Esophagus squamous epithelium (tissue), 5 donors: Measurements from ENCODE around the gene HP1BP3. TPM values are rescaled to one million over a fixed set of nuclear protein-coding genes. Genes with fewer than 3 reads are reported as not detected.

Experiments used
- DNase-seq: peaks from one replicate; lab custom pipeline; 2025; lab: John Stamatoyannopoulos, UW
- H3K27ac ChIP-seq, 4 donors: fragments of 200-600 bp; sonication (generic); one replicate each; pipeline ENCODE4 v1.5.1; 2016 to 2019; ENCODE audit warnings: mild to moderate bottlenecking in 1 of 4
- H3K27me3 ChIP-seq, 4 donors: fragments of 200-600 bp; sonication (generic); 1 replicate in 3 of 4; 2 replicates in 1 of 4; pipeline versions ENCODE4 v1.5.1 to v1.6.0; 2017 to 2021; ENCODE audit warnings: antibody characterized with exemption in 1 of 4
- H3K36me3 ChIP-seq, 3 donors: fragments of 200-600 bp; sonication (generic); one replicate each; pipeline ENCODE4 v1.5.1; 2016 to 2019
- H3K4me1 ChIP-seq, 3 donors: fragments of 200-600 bp; sonication (generic); one replicate each; pipeline ENCODE4 v1.5.1; 2017 to 2019
- H3K4me3 ChIP-seq, 4 donors: fragments of 200-600 bp; sonication (generic); 1 replicate in 3 of 4; 2 replicates in 1 of 4; pipeline ENCODE4 v1.5.1; 2016 to 2019; ENCODE audit warnings: mild to moderate bottlenecking in 2 of 4, moderate library complexity in 1 of 4
- H3K9me3 ChIP-seq, 3 donors: fragments of 200-600 bp; sonication (generic); one replicate each; pipeline ENCODE4 v1.5.1; 2016 to 2019
- POLR2A ChIP-seq, 4 donors: fragments of 450-650 bp; IDR thresholded peaks; one replicate each; pipeline ENCODE4 v1.6.1; 2017; ENCODE audit warnings: antibody characterized with exemption in 4 of 4, mild to moderate bottlenecking in 4 of 4, moderate library complexity in 3 of 4
- WGBS, 2 donors: methylation state at CpG; one replicate each; pipeline ENCODE4 v1.1.5; 2018; 5-methylcytosine and 5-hydroxymethylcytosine counted together
- intact Hi-C: fragments of 100-400 bp; cut with DNase I; formaldehyde crosslinking; loops from one replicate; pipeline ENCODE4 v1.15.0; 2022
- total RNA-seq, 4 donors: library from RNA; depleted of rRNA; stranded (reverse); fragments of >200 nt; gene quantifications; one replicate each; pipeline ENCODE4 v1.1.0, GENCODE V29; 2016
- TF ChIP-seq, protein P1 (sequence below), 6 experiments: fragments of 450-650 bp in 4 of 6; fragments of 200-600 bp in 2 of 6; sonication (generic) in 2 of 6; IDR thresholded peaks; one replicate each; pipeline ENCODE4 v1.5.1; 2016 to 2019; ENCODE audit warnings: antibody characterized with exemption in 6 of 6, mild to moderate bottlenecking in 4 of 6, moderate library complexity in 4 of 6
- donor health status: DM: yes; HTN: yes; CAD: no.

HP1BP3 gene
- total RNA-seq, 4 donors from 2014 or later: 81.4 to 225 (median 140) TPM

DNA sequence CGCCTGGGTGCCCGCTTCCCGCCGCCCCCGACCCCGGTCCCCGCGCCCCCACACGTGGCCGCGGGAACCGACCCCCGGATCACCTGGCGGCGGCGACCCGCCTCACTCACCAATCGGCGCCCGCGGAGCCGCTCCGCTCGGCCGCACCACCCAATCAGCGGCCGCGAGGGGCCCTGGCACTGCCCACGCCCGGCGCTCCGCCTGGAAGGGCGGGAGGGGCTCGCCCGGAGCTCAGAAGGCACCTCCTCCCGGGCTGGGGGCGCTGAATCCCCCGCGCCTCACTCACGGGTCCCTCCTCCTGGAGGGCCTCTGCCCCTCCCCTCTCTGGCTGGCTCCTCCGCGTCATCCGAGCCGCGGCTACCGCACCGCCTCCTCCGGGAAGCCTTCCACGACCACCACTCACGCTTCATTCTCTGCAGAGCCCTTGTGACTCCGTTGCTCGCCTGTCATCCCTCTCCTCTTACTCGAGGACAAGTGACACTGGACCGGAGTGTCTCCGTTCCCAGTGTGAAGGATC lies 55.0 kb downstream of the HP1BP3 start:
- Histone ChIP-seq H3K4me1 (peaks cover 19 to 47% (median 24%) of the 10 kb centered on the region in 3 donors), H3K36me3 (peaks cover 0 to 3% (median 0%) of the 10 kb centered on the region in 3 donors), H3K4me3 (peak overlapping the region; percentile 27 to 71 (median 58)), H3K27ac (peak overlapping the region in 3 of 4 donors; percentile 11 to 80 (median 42)), H3K27me3 (peaks cover 0 to 52% (median 2%) of the 10 kb centered on the region in 4 donors), H3K9me3 (no peaks in the 10 kb centered on the region)
- 0% methylated on average over 5 to 20 of the region's 55 CpGs for WGBS, 2 donors
- intact Hi-C loops: no loop called here
- DNase-seq: no peak
- TF ChIP-seq, protein P1, sequence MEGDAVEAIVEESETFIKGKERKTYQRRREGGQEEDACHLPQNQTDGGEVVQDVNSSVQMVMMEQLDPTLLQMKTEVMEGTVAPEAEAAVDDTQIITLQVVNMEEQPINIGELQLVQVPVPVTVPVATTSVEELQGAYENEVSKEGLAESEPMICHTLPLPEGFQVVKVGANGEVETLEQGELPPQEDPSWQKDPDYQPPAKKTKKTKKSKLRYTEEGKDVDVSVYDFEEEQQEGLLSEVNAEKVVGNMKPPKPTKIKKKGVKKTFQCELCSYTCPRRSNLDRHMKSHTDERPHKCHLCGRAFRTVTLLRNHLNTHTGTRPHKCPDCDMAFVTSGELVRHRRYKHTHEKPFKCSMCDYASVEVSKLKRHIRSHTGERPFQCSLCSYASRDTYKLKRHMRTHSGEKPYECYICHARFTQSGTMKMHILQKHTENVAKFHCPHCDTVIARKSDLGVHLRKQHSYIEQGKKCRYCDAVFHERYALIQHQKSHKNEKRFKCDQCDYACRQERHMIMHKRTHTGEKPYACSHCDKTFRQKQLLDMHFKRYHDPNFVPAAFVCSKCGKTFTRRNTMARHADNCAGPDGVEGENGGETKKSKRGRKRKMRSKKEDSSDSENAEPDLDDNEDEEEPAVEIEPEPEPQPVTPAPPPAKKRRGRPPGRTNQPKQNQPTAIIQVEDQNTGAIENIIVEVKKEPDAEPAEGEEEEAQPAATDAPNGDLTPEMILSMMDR (IDR thresholded peaks at IDR 0.05): no peak
- no peak for TF ChIP-seq POLR2A (IDR thresholded peaks at IDR 0.05)

DNA sequence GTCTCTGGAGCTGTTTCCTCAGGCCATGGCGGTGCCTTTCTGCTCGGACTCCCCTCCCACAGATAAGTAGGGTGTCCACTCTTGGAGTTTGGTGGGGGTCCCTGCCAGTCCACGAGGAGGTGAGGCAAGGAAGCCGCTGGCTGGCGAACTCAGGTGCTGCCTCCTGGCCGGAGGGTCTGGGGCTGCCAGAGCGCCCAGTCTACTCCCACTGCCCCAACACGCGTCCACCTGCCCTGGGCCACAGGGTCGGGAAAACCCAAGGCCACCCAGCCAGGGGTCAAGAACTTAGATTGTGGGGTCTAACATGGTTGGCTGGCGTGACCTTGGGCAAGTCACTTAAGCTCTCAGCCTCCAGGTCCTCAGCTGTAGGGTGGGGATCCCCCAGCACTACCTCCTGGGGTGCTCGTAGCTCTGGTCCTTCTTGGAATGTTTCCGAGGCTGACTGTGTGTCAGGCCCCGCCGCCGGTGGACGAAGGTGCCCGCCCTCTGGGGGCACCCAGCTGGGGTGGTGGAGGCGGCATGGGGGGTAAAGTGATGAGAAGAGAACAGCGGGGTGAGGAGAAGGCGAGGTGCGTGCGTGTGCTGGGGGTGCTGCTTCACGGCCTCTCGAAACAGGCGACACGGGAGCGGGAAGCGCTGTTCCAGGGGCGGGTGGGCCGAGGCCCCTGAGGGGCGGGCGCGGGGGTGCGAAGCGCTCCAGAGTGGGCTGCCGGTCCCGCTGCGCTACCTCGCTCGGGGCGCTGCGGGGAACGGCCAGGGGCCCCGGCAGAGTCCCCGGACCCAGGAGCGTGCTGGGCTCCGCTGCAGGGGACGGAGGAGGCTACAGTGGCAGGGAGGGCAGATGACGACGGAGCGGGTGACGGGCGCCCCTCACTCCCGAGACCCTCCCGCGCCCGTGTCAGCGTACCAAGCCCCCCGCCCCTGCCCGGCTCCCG lies 55.8 kb downstream of the HP1BP3 start:
- TF ChIP-seq POLR2A (IDR thresholded peaks at IDR 0.05): no peak
- TF ChIP-seq, protein P1 (IDR thresholded peaks at IDR 0.05): no peak
- H3K27me3 ChIP-seq: peaks cover 0 to 52% (median 2%) of the 10 kb centered on the region in 4 donors
- H3K36me3 ChIP-seq: no peaks in the 10 kb centered on the region
- peaks cover 19 to 50% (median 24%) of the 10 kb centered on the region in 3 donors for H3K4me1 ChIP-seq
- H3K27ac ChIP-seq: no peak overlapping the region
- 50 to 67% methylated on average over 1 to 3 of the region's 62 CpGs for WGBS, 2 donors
- intact Hi-C loops: no loop called here
- H3K4me3 ChIP-seq: peak overlapping the region; percentile 27 to 71 (median 58)
- no peak for DNase-seq
- no peaks in the 10 kb centered on the region for H3K9me3 ChIP-seq

DNA sequence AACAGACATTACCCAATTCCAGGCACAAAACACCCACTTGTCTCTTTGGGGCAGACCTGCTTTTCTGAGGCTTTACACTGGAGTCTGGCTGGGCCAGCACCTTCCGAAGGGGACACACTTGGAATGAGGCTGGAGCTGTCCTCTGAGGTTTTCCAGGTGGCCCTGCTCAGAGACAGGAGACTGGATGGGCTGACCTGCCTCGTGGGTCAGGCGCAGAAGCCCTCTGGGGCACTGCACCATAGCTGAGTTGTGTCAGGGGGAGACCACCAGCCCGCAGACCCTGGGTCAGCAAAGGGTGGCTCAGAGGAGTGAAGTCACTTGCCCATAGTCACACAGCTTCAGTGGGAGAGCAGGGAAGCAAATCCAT lies 56.4 kb downstream of the HP1BP3 start:
- H3K27me3 ChIP-seq: peaks cover 0 to 52% (median 2%) of the 10 kb centered on the region in 4 donors
- no peak overlapping the region for H3K4me3 ChIP-seq
- H3K27ac ChIP-seq: no peak overlapping the region
- no peaks in the 10 kb centered on the region for H3K9me3 ChIP-seq
- TF ChIP-seq, protein P1 (IDR thresholded peaks at IDR 0.05): no peak
- TF ChIP-seq POLR2A (IDR thresholded peaks at IDR 0.05): no peak
- DNase-seq: no peak
- WGBS, 2 donors: 43% methylated on average over 4 of the region's 4 CpGs; no CpG with 5 or more reads in 1 of the 2 donors
- peaks cover 19 to 50% (median 24%) of the 10 kb centered on the region in 3 donors for H3K4me1 ChIP-seq
- intact Hi-C loops: no loop called here
- no peaks in the 10 kb centered on the region for H3K36me3 ChIP-seq

DNA sequence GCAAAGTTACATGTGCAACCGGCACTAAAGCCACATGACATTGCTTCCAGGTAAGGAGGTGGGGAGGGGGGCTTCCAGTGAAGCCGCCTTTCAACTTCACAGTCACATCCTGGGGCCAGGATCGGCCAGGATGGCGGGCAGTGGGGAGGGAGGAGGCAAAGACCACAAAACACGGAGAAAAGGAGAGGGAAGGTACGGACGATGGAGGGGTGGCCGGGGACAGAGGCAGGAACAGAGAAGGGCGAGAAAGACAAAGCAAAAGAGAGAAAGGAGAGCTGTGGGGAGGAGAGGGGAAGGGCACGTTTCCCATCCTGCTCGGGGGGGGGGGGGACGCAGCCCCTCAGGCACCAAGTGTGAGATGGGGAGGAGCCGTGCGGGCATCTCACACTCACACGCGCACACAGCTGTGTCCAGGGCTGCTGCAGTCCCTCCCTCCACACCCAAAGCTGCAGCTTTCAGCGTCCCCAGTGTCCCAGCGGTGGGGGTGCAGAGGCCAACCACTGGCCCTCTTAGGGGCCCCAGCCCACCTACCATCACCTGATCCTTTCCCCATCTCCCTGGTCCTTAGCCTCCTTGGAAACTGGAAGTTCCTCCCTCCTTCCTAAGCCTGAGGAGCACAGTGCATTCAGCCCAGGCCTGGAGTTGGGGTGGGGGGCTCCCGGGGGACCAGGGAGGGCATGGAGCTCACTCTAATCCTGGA lies 57.0 kb downstream of the HP1BP3 start:
- Histone ChIP-seq H3K4me1 (peaks cover 19 to 46% (median 24%) of the 10 kb centered on the region in 3 donors), H3K27ac (no peak overlapping the region), H3K4me3 (no peak overlapping the region), H3K9me3 (no peaks in the 10 kb centered on the region), H3K27me3 (peaks cover 0 to 52% (median 2%) of the 10 kb centered on the region in 4 donors), H3K36me3 (no peaks in the 10 kb centered on the region)
- intact Hi-C loops: no loop called here
- DNase-seq: no peak
- WGBS, 2 donors: 26 to 36% methylated on average over 14 to 16 of the region's 19 CpGs
- TF ChIP-seq, protein P1 (IDR thresholded peaks at IDR 0.05): no peak
- TF ChIP-seq POLR2A (IDR thresholded peaks at IDR 0.05): no peak
